Hematopoietic multipotent progenitor cell (in vitro differentiated cells): Measurements from ENCODE around the gene FLOT2. TPM values are rescaled to one million over a fixed set of nuclear protein-coding genes. Genes with fewer than 3 reads are reported as not detected.
"Not testable (repeated sequence)": the region's sequence is repeated elsewhere in the genome, so short reads cannot be mapped to it uniquely, and the experiment has no call there.

Experiments used
- DNase-seq, 3 donors: peaks; one replicate each; pipeline ENCODE4 v3.0.0-alpha.2; 2011 to 2015; ENCODE audit warnings: low read depth in 2 of 3, low spot score in 2 of 3
- total RNA-seq: library from RNA; depleted of rRNA; stranded (reverse); fragments of >200 nt; gene quantifications from one replicate; pipeline ENCODE4 v1.2.3, GENCODE V29; 2012

The FLOT2 gene
- total RNA-seq, 1 donor: 61.7 TPM

DNA sequence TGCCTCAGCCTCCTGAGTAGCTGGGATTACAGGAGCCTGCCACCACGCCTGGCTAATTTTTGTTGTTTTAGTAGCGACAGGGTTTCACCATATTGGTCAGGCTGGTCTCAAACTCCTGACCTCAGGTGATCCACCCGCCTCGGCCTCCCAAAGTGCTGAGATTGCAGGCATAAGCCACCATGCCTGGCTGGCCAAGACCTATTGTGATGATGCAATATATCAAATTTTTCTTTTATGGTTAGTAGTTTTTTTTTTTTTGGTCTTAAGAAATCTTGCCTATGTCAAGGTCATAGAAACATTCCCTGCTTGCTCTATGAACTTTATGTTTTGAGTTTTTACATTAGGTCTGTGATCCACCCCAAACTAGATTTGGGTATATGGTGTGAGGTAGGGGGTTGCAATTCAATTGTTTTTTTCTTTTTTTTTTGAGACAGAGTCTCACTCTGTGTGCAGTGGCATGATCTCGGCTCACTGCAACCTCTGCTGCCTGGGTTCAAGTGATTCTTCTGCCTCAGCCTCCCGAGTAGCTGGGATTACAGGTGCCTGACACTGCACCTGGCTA, 20.3 kb downstream of the FLOT2 start:
- DNase-seq: not testable (repeated sequence)

DNA sequence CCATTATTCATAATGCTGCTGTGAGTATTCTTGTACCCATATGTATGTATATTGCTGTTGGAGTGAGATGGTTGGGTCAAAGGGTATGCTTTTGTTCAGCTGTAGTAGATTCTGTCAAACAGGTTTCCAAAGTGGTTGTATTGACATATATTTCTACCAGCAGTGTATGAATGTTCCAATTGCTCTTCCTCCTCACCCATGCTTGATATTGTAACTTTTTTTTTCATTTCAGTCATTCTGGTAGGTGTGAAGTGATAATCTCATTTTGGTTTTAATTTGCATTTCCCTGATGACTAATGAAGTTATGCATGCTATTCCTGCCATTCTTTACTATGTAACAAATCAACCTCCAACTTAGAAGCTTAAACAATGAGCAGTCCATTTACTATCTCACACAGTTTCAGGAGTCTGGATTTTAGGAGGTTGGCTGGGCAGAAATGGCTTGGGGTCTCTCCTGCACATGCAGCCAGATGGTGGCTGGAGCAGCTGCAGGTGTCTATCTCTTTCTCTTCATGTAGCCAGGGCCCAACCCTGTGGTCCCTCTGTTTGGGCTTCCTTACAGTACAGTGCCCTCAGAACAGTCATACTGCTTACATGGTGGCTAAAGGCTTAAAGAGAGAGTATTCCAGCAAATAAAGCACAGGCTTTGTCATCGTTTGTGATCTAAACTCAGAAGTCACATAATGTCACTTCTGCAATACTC, 21.5 kb downstream of the FLOT2 start:
- DNase-seq: no peak

DNA sequence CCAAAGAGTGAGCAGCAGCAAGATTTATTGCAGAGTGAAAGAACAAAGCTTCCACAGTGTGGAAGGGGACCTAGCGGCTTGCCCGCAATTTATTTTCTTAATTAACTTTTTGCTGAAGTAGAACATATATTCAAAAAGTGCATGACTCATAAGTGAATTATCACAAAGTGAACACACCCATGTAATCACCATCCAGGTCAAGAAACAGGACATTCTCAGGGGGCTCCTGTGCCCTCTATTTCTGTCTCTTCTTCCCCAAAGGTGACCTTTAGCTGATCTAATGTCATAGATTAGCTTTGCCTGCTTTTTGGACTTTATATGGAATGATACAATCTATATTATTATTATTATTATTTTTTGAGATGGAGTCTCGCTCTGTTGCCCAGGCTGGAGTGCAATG, 22.8 kb downstream of the FLOT2 start:
- DNase-seq: no peak

DNA sequence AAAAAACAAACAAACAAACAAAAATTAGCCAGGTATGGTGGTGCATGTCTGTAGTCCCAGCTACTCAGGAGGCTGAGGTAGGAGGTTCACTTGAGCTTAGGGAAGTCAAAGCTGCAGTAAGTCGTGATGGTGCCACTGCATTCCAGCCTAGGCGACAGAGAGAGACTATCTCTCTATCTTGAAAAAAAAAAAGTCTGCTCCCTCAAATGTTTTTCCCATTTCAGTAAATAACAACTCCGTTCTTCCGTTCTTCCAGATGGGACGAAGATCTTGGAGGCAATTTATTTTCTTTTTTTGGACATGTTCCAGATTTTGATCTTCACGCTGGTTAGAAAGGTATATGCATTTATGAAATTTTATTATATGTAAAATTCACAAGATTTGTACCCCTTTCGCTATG, 23.7 kb downstream of the FLOT2 start:
- no peak for DNase-seq

DNA sequence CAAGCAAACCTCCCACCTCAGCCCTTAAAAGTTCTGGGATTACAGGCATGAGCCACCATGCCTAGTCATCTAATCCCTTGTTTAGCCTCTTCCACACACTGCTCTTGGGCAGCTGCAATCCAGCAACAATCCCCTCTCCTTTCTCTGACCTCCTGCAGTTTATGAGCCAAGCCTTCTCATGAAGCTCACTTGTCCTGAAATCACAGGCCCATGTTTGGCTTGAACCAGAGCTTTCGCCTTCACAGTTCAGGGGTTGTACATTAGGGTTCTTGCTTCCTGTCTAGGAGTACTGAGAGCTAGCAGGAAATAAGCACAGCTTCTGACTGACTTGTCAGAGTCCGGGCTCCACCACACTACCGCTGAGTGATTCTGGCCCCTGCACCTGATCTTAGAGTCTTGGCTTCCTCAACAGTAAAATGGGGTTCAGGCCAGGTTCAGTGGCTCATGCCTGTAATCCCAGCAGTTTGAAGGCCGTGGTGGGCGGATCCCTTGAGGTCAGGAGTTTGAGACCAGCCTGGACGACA, 26.4 kb downstream of the FLOT2 start:
- DNase-seq: peak in 1 of 3 donors; percentile 40

DNA sequence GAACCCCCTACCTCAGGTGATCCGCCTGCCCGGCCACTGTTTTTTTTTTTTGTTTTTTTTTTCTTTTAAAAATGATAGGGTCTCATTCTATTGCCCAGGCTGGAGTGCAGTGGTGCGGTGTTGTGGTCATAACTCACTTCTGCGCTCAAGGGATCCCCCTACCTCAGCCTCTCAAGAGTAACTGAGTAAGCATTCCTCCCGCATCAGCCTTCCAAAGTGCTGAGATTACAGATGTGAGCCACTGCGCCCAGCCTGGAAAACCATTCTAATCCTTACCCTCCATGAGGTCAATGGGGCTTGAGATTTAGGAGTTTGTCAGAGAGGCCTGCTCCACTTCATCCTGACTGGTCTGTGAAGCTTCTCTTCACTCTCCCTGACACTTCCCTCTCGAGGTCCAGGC, 30.3 kb downstream of the FLOT2 start:
- no peak for DNase-seq

DNA sequence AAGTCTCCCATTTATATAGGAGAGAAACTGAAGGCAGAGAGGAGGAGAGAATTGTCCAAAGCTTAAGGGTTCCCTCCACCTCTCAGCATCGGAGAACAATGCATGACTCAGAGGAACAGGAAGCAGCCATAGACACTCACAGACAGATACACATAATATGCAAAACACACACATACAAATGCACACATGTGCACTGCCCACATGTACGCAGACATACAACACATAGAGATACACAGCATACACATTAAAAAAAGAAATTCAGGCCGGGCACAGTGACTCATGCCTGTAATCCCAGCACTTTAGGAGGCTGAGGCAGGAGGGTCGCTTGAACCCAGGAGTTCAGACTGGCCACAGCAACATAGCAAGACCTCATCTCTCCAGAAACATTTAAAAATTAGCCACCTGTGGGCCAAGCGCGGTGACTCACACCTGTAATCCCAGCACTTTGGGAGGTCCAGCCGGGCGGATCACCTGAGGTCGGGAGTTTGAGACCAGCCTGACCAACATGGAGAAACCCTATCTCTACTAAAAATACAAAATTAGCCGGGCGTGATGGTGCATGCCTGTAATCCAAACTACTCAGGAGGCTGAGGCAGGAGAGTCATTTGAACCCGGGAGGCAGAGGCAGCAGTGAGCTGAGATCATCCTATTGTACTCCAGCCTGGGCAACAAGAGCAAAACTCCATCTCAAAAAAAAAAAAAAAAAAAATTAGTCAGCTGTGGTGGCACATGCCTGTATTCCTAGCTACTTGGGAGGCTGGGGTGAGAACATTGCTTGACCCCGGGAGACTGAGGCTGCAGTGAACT, 31.4 kb downstream of the FLOT2 start:
- peak in 2 of 3 donors; percentile 21 to 37 for DNase-seq

DNA sequence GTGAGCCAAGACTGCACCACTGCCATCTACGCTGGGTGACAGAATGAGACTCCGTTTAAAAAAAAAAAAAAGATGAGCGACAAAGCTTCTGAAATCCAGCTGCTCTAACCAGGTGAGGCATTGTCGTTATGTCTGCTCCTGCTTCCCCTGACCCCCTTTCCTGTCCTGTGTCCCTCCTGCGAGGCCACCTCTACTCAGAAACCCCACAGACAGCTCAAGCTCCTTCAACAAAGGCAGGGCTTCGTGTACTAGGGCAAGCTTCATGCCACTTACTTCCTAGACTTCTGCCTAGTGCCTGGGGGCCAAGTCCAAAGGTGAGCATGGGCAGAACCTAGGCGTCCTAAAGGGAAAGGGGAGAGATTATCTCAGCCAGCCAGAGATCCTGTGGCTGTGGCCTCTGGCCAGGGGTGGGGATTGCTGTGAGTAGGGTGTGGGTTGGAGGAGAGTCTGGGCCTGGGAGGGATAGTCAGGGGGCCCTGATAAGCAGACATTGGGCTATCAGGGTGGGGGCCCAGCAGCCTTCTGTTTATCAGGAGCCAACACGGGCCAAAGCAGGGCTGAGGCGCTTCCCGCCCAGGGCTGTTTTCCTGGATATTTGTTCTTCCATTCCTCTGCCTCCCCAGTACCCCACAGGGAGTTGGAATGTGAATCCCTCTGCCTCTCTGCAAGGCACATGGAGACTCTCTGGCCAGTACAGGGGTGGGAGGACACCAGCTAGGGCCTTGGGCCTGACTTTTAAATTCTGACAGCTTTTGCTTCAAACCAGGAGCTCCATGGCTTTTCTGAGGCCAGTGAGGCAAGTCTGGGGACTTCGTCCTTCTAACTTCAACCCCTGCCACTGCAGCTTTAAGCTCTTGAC, 32.3 kb downstream of the FLOT2 start:
- DNase-seq: peak in 2 of 3 donors; percentile 21 to 52

DNA sequence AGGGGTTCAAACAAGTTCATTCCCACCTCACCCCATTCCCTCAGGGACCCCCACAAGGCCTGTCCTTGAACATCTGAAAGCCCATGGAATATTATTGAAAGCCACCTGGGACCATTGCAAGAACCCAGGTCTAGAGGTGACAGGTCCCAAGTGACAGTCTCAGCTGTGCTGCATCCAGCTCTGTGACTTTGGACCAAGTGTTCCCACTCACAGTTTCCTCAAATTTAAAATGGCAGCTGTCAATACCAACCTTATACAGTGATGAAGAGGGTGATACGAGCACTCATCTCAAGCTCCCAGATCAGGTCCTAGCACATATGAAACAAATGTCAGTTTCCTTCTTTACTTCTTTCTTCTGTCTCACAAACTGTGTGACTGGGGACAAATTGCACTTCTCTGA, 33.6 kb downstream of the FLOT2 start:
- no peak for DNase-seq

DNA sequence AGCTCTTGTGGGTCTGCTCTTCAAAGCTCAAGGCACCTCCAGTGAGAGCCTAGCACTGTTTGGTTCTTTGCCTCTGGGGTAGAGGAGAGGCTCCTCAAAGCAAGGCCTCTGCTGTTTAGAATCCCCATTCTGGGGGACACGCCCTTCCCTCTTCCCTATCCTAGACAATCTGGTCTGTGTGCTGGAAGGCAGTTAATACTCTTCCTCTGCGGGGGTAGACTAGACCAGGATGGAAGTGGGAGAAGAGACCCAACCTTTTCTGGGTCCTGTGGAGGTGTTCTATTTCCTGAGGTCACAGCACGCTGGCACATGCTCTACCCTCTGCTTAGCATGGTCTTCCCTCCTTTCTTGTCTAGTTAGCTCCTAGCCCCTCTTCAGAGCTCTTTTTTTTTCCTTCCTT, 35.0 kb downstream of the FLOT2 start:
- DNase-seq: no peak

DNA sequence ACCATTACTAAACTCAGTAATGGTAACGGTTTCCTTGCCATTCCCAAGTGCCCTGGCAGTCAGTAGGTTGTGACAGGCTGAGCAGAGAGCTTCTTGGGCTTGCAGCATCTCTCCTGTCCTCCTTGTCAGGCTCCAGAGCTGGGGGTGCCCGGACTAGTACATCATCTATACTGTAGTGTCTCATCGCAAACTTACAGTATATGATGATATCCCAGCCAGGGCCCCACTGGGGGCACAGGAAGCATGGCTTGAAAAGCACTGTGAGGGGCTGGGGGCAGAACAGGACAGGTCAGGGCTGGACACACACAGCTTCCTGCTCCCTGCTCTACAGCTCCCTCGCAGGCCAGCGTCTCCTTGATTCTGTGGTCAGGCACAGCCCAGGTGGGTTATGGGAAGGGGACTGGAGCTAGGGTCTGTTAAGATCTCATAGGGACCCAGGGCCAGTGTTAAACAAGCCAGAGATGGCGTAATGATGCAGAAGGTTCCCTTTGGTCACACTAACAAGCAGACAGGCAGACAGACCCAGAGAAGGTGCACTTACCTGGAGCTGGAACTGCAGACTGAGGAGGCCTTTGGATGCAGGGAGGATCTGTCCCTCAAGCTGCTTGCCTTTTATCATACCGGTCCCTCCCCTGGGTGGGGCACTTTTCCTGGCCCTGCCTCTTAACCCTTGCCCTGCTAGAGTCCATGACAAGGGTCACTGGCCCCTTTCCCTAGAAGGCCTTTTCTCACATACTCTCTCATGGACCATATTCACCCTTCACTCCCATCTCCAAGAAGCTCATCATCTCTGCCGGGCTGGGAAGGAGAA, 35.9 kb downstream of the FLOT2 start:
- DNase-seq: no peak

DNA sequence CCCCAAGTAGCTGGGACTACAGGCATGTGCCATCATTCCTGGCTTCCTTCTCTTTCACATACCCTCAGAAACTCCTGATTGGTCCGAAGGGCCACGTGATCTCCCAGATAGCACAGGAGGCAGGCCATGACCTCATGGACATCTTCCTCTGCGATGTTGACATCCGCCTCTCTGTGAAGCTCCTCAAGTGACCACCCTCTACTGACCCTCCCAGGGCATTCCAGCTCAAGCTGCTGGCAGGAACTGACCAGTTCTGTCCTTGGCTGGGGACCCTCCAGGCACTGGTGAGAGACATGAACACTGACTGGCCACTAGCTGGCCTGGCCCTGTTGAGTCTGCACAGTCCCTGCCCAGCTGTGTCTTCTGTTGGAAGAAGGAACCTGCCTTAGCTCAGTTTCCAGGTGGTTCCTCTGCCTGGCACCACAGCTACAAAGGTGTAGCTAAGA, 37.1 kb downstream of the FLOT2 start:
- no peak for DNase-seq

DNA sequence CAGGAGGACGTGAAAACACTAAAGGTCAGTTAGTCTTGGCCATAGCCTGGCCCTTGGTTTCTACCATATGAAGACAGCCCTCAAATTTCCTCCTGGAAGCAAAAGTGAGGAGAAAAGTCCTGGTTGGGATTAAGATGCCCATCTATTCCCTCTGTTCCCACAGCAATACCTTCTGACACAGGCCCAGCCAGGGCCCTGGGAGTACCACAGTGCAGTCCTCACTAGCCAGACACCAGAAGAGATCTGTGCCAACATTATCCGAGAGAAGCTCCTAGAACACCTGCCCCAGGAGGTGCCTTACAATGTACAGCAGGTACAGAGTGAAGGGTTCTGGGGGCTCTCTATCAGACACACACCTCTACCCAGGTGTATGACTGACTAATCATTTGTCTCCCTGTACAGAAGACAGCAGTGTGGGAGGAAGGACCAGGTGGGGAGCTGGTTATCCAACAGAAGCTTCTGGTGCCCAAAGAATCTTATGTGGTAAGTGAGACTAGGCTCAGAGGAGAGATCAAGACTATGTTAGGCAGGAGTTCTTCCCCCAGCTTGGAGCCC, 38.7 kb downstream of the FLOT2 start:
- no peak for DNase-seq

DNA sequence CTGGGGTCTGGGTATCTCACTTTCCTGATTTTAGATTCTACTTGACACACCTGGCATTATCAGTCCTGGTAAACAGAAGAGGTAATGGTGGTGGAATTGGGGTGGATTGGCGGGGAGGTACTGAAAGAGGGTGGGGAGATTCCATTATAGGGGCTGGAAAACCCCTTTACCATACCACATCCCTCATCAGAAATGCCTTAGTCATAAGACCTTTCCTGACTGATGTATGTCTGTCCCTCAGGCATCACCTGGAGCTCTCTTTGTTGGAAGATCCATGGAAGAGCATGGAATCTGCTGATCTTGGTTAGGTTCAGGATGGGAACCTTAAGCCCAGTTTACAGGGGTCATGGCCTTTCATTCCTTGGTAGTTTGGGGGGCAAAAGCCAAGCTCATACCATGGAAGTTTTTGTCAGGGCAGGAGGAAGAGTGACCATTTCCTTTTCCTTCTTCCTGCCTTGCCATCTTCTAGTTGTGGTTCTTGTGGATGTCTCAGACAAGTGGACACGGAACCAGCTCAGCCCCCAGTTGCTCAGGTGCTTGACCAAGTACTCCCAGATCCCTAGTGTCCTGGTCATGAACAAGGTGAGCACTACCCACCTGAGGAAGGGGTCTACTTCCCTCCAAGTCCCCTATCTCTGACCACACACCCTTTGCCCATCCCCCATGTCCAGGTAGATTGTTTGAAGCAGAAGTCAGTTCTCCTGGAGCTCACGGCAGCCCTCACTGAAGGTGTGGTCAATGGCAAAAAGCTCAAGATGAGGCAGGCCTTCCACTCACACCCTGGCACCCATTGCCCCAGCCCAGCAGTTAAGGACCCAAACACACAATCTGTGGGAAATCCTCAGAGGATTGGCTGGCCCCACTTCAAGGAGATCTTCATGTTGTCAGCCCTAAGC, 39.4 kb downstream of the FLOT2 start:
- no peak for DNase-seq

DNA sequence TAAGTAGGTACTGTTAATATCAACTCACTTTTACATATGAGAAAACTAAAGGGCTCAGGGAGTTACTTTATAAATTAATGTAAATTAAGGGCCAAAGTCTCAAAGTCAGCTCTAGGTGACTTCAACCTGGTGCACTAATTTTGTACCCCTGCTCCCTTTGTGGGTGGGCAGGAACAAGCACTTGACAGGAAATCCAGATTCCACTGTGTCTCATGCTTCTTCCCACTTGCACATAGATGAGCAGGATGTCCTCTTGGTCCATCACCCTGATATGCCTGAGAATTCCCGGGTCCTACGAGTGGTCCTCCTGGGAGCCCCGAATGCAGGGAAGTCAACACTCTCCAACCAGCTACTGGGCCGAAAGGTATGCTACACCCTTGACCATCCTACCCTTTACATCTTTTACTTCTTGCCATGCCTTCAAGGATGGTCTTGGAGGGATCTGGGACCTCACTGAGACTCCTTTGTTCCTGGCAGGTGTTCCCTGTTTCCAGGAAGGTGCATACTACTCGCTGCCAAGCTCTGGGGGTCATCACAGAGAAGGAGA, 41.4 kb downstream of the FLOT2 start:
- no peak for DNase-seq

DNA sequence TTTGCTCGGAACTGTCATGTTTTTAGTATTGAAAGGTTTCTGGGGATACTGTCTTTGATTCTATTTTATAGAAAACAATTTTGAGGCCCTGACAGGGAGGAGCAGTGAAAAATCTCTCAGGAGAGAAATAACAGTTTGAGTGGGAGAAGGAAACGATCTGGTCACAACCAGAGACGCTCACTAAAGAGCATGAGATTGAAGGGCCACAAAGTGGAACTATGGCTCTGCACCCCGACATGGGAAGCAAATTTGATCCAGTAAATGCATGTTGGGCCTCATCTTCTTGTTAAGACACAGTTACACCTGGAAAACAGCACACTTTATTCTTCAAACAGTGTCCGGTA, 42.2 kb downstream of the FLOT2 start:
- DNase-seq: no peak

DNA sequence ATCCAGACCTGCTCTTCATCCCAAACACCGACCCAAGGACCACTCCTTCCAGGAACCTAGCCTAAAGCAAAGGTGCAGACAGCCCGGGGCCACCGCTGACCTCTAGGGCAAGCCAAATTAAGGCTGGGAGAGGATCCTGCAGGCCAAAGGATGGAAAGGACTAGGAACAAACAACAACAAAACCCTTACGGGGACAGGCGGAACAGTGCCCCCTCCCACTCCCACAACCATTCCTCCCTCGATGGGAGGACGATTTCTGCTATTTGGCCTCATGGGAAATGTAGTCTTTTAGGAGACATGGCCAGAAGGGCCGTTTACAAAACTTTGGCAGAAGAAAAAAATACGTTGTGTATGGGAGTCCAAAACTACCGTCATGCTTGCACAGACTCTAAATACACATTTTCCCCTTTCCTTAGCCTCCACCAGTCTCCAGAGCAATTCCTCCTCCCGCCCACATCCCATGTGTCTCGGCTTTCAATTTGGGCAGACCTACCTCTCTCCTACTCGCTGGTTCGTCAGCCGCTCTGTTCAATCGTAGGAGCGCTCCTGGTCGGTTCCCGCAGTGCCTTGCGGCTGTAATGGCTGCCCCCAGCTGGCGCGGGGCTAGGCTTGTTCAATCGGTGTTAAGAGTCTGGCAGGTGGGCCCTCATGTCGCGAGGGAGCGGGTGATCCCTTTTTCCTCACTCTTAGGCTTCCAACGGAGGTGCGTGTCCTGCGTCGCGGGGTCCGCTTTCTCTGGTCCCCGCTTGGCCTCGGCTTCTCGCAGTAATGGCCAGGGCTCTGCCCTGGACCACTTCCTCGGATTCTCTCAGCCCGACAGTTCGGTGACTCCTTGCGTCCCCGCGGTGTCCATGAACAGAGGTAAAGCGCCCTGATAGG, 42.8 kb downstream of the FLOT2 start, which contains the start of gene ERAL1:
TSS of gene ERAL1 (plus strand) at position 560 of the 879 bp plus-strand sequence. CDS start at position 579, 19 bp downstream.
- DNase-seq: peak; percentile 61 to 85 (median 81)
